HL-60 (cell line): Measurements from ENCODE around the gene SBF1.
"Not testable (repeated sequence)": the region's sequence is repeated elsewhere in the genome, so short reads cannot be mapped to it uniquely, and the experiment has no call there.

Experiments
- DNase-seq, 2 experiments: peaks; one replicate each; pipeline ENCODE4 v3.0.0-alpha.2; 2010 to 2020; ENCODE audit warnings: low read depth in 1 of 2, low spot score in 1 of 2
- H3K27ac ChIP-seq: fragments of 250-450 bp; sonication (Bioruptor Pico); replicated peaks from 2 replicates; pipeline ENCODE4 v1.5.1; 2020; ENCODE audit warnings: mild to moderate bottlenecking, moderate library complexity
- H3K27me3 ChIP-seq: fragments of 250-450 bp; sonication (Bioruptor Pico); 2 replicates; pipeline ENCODE4 v1.5.1; 2021; ENCODE audit warnings: mild to moderate bottlenecking, moderate library complexity; ENCODE audit not compliant: insufficient read depth, poor library complexity, severe bottlenecking
- H3K4me3 ChIP-seq: replicated peaks from 2 replicates; pipeline ENCODE4 v1.5.1; 2011; ENCODE audit warnings: mild to moderate bottlenecking, control low read depth, low read length; ENCODE audit not compliant: insufficient read depth
- CTCF ChIP-seq: IDR thresholded peaks from one replicate; pipeline ENCODE4 v1.5.1; 2011; ENCODE audit warnings: low read length, control low read depth, inconsistent platforms; ENCODE audit not compliant: insufficient read depth
- GABPA ChIP-seq: IDR thresholded peaks from 2 replicates; pipeline ENCODE4 v1.6.1; 2012; ENCODE audit warnings: low read depth
- POLR2AphosphoS5 ChIP-seq: IDR thresholded peaks from 2 replicates; pipeline ENCODE4 v1.6.1; 2012; ENCODE audit warnings: low read depth
- REST ChIP-seq: IDR thresholded peaks from 2 replicates; pipeline ENCODE4 v1.6.1; 2012; ENCODE audit warnings: low read depth; ENCODE audit not compliant: insufficient replicate concordance
- SPI1 ChIP-seq: IDR thresholded peaks from 2 replicates; pipeline ENCODE4 v1.6.1; 2012; ENCODE audit warnings: low read depth, mild to moderate bottlenecking, borderline replicate concordance

The SBF1 gene

GRCh38 chr22:50414476-50415248, 60.2 kb downstream of the SBF1 start:
- Histone ChIP-seq H3K27ac (no peak overlapping the region), H3K27me3 (no peaks in the 10 kb centered on the region), H3K4me3 (no peak overlapping the region)
- TF ChIP-seq CTCF (no peak), POLR2AphosphoS5 (no peak), GABPA (no peak), REST (no peak), SPI1 (no peak)
- DNase-seq = no peak

- DNase-seq, H3K4me3 ChIP-seq, H3K27ac ChIP-seq, H3K27me3 ChIP-seq: not testable (repeated sequence)
Observed at GRCh38 chr22:50408954-50409353, 65.9 kb downstream of the SBF1 start.

- Histone ChIP-seq H3K4me3 (no peak overlapping the region), H3K27ac (no peak overlapping the region), H3K27me3 (no peaks in the 10 kb centered on the region)
- TF ChIP-seq SPI1 = no peak
- no peak for TF ChIP-seq REST
- TF ChIP-seq CTCF = no peak
- no peak for TF ChIP-seq GABPA
- no peak for TF ChIP-seq POLR2AphosphoS5
- DNase-seq = no peak
Observed at GRCh38 chr22:50408311-50408710, 66.5 kb downstream of the SBF1 start.

- no peak for DNase-seq
- Histone ChIP-seq H3K27ac (no peak overlapping the region), H3K27me3 (no peaks in the 10 kb centered on the region), H3K4me3 (no peak overlapping the region)
- TF ChIP-seq CTCF = no peak
- no peak for TF ChIP-seq GABPA
- no peak for TF ChIP-seq POLR2AphosphoS5
- no peak for TF ChIP-seq SPI1
- no peak for TF ChIP-seq REST
Observed at GRCh38 chr22:50406416-50407170, 68.2 kb downstream of the SBF1 start.
